Effector CD4-positive, alpha-beta T cell (primary cell): ENCODE results near the gene PLVAP.

Source experiments
- DNase-seq: peaks from one replicate; pipeline ENCODE4 v3.0.0-alpha.2; 2020

Gene PLVAP

DNA sequence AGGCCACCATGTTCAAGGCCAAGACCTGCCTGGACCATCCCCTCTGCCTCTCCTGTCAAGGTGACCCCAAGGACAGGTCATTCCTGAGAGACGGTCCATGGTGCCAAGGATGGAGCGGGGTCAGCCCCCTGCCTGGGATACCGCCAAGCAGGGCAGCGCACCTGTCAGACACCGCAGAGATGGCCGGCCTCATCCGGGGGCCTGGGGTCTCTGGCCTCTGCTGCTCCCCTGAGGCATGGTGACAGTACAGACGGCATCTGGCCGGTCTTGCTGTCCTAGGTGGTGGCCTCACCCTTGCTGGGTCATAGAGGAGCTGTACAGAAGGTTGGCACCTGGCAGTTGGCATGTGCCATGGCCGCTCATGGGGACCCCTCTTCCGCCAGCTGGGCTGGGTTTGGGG lies 56.7 kb downstream of the PLVAP start:
- no peak for DNase-seq

- no peak for DNase-seq
These were observed 57.5 kb downstream of the PLVAP start for GRCh38 chr19:17319473-17320238.

- no peak for DNase-seq
These were observed 58.2 kb downstream of the PLVAP start for GRCh38 chr19:17318966-17319365.

DNA sequence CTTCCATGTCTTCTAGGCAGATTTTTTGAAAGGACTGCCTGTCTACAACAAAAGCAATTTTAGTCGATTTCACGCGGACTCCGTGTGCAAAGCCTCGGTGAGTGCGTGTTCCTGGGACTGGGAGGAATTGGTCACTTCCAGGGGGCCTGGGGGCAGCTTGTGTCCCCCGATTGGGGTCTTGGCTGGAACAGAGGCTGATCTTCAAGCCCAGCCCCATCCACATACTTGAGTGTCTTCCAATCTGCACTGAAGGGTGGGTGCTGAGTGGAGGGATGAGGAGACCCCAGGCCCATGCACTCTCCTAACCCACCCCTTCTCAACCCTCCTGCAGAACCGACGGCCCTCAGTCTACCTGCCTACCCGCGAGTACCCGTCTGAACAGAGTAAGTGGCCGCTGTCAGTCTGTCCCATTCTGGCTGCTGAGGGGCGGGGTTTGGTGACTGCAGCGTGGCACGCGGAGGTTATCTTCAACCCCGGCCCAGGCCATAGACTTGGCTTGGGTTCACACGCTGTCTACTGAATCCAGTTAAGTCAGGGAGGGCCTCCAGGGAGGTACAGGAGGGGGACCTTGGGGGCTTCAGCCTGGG lies 63.0 kb downstream of the PLVAP start:
- DNase-seq = no peak

DNA sequence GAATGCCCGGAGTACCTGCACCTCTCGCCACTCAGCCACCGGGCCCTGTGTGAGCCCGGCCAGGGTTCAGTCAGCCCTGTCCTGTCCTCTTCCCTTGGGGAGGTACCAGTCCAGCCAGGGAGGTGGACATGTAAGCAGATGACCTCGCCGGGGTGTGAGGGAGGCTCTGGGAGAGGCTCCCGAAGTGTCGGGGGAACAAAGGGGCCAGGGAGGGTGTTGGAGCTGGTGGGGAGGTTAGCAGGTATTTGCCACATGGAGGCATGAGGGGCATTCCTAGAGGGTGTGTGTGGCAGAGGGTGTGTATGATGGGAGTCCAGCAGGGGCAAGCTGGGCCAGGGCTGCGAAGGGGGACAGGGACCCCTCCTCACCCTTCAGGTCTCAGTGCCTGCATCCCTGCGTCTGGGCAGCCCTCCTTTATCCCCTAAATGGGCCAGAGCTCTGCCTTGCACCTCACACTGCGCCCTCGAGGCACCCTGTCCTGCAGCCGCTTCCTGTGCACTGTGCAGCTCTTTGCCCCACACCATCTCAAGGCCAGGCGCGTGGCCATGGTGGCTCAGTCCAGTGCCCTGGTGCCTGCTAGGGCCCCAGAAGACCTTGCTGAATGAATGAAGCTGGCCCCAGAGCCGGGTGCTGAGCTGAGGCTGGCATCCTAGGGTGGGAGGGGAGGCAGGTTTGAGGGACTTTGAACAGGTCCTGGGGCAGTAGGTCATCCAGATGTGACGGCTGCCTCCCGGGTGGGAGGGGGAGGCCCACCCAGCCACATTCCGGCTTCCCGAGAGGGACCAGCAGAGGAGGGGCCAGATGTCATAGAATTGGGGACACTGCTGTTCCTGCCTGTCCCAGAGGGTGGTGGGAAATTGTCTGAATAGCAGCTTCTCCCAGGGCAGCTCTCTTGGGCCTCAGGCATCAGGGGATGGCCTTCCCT lies 64.7 kb downstream of the PLVAP start:
- DNase-seq = no peak

DNA sequence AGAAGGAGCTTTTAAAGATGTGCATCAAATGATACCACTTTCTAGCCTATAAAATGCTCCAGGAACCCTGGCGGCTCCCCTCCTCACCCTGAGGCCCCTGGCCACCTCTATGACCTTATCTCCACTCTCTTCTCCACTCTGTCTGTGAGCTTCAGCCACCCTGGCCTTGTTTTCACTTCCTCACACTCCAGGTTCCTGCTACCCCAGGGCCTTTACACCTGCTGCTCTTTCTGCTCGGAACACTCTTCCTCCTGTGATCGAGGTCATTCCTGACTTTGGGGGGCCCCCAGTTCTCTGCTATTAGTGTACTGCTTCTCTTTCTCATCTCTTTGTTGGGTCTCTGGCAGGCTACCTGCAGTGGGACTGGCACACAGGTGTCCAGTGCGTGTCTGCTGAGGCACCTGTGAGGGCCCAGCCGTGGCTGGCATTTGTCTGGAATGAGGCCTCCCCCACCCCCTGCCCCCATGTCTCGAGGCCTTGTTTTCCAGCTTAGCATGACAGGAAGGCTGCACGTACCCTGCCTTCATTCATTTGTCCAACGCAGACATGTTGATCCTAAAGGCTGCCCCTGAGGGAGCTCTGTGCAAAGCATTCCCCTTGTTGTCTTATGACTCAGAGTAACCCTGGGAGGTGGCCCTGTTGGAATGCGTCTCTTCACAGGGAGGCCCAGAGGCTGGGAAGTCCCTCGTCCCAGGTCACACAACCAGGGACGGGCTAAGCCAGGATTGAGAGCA lies 65.5 kb downstream of the PLVAP start:
- DNase-seq = no peak

- no peak for DNase-seq
These were observed 67.1 kb downstream of the PLVAP start for GRCh38 chr19:17309965-17310461.

GRCh38 chr19:17309198-17309964 lies 67.8 kb downstream of the PLVAP start, which contains the start of gene DDA1:
Gene DDA1 (plus strand): TSS chr19:17309563. CDS start chr19:17309655, 92 bp downstream.
- peak; percentile 99 for DNase-seq

DNA sequence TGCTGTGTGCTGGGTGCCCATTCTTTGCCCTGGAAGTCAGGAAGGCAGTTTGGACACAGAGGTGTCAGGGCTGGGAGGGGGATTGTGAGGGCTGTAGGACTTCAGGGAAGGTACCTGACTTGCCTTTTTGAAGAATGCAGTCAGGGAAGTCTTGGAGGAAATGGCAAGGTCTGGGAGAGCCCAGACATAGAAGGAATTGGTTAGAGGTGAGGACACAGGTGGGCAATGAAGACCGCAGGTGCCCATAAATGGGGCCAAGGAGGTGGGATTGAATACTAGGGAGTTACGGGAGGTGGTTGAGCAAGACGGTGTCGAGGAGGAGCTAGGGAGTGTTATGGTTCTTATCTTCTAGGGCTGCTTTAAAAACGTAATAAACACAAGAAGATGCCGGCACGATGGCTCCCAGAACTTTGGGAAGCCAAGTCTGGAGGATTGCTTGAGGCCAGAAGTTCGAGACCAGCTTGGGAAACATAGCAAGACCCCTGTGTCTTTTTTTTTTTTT lies 69.2 kb downstream of the PLVAP start:
- no peak for DNase-seq

- no peak for DNase-seq
These were observed 70.8 kb downstream of the PLVAP start for GRCh38 chr19:17306285-17306714.

- DNase-seq = peak; percentile 91
These were observed 71.4 kb downstream of the PLVAP start, which contains the start of gene MRPL34 for GRCh38 chr19:17305517-17306284. Gene MRPL34 (plus strand): TSS chr19:17305872. CDS start chr19:17305893, 21 bp downstream.

- DNase-seq = no peak
These were observed 72.0 kb downstream of the PLVAP start for GRCh38 chr19:17305216-17305516.

- DNase-seq = no peak
These were observed 72.5 kb downstream of the PLVAP start for GRCh38 chr19:17304386-17305215.

DNA sequence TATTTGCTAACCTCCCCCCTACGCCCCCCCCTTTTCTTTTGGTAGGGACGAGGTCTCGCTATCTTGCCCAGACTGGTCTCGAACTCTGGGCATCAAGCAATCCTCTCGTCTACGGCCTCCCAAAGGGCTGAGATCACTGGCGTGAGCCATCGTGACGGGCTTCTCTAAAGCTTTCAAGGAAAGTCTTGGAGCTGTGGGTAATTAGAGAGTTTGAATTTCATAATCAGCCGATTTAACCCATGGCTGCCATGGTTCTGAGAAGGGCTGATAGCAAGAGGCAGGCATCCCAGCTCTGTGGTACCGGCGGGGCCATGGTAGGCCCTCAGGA lies 73.2 kb downstream of the PLVAP start:
- DNase-seq = no peak

GRCh38 chr19:17303167-17303939 lies 73.8 kb downstream of the PLVAP start, which contains the start of gene ABHD8:
Gene ABHD8 (minus strand): TSS chr19:17303425. CDS start chr19:17301616, 1,809 bp downstream.
- peak; percentile 86 for DNase-seq

DNA sequence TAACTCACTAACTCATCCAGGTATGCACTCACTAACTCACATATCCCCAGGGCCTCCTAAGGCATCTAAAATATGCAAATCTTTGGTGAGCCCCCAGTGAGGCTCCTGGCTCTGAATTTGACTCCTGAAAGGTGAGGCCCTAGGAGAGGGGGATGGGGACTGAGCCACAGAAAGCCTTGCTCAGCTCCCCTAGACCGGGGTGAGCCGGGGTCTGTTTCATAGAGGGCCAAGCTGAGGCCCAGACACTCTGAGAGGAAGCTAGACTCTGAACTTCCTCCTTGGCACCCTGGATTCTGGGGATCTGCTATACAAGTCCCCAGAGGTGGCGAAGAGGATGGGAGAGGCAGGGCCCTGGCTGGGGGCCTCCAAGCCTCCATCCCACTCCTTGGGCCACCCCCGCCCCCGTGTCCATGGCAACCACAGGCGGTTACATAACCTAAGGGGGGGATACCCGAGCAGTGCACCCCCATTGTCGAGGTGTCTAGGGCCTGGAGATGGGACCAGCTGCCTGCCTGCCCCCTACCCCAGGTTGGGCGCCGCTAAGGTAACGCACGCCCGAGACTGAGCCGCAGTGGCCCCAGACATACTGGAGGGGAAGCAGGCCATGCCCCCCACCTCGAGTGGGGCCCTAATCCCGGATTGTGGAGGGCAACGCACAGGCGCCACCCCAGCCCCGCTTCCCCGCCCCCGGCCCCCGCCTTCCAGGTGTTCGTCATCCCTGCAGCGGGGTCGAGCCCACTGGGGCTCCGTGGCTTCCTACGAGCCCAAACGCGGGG lies 74.6 kb downstream of the PLVAP start:
- no peak for DNase-seq
